Activated CD4-positive, CD25-positive, alpha-beta regulatory T cell treated with anti-CD3 and anti-CD28 coated beads, Interleukin-2, amount 50 U/mL, for 72 hours (primary cell): ENCODE data around the gene RELN.

Source experiments
- DNase-seq: peaks from one replicate; pipeline ENCODE4 v3.0.0; 2021

RELN gene

DNA sequence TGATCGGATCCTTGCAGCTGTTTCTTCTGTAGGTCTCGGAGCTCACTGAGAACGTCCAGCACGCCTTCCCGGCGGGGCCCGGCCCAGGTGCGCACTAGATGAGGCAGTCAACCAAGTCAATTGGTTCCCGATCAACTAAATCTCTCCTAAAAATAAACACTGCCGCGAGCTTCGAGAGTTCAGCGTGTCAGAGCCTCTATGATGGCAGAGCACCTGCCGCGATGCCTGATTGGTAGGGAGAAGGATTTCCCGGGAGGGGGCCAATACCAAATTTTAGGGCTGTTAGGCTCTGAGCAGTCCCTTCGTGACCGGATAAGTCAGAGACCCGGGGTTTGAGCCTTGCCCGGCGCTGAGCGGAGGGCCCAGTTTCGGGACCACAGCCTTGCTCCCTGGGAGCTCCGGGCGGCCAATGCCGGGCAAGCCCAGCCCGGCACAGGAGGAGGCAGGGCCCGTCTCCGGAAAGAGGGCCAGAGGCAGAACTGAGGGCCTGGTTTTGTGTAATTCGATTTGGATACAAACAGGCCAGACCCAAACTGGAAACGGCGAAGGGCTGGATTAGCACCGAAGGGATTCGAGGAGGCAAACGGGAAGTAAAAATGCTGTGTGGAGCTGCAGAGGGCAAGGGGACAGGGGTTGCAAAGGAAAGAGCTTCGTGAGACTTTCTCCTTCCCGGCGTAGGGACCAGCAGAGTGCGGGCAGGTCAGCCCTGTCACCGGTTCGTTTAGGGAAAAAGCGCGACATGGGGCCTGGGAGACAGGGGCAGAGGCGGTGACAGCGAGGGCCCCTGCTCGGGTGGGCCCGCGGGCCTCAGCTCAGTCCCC, 544.0 kb downstream of the RELN start:
- no peak for DNase-seq

GRCh38 chr7:103439661-103440060, 549.8 kb downstream of the RELN start:
- no peak for DNase-seq

- no peak for DNase-seq
These were observed 551.8 kb downstream of the RELN start for GRCh38 chr7:103437623-103438022.

- no peak for DNase-seq
These were observed 556.7 kb downstream of the RELN start for GRCh38 chr7:103432712-103433111.

- no peak for DNase-seq
These were observed 564.3 kb downstream of the RELN start for GRCh38 chr7:103425177-103425576.

GRCh38 chr7:103423467-103424179, 565.8 kb downstream of the RELN start:
- no peak for DNase-seq
